HG03135 (cell line): ENCODE data around the gene CYP2J2.
"Not testable (repeated sequence)": the region's sequence is repeated elsewhere in the genome, so short reads cannot be mapped to it uniquely, and the experiment has no call there.

ENCODE experiments used
- ATAC-seq: cut with Tn5 transposase; IDR thresholded peaks from one replicate; pipeline ENCODE4 v1.9.1; 2021; ENCODE audit warnings: mild to moderate bottlenecking, moderate library complexity; ENCODE audit not compliant: unreplicated experiment

The CYP2J2 gene, protein sequence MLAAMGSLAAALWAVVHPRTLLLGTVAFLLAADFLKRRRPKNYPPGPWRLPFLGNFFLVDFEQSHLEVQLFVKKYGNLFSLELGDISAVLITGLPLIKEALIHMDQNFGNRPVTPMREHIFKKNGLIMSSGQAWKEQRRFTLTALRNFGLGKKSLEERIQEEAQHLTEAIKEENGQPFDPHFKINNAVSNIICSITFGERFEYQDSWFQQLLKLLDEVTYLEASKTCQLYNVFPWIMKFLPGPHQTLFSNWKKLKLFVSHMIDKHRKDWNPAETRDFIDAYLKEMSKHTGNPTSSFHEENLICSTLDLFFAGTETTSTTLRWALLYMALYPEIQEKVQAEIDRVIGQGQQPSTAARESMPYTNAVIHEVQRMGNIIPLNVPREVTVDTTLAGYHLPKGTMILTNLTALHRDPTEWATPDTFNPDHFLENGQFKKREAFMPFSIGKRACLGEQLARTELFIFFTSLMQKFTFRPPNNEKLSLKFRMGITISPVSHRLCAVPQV

DNA sequence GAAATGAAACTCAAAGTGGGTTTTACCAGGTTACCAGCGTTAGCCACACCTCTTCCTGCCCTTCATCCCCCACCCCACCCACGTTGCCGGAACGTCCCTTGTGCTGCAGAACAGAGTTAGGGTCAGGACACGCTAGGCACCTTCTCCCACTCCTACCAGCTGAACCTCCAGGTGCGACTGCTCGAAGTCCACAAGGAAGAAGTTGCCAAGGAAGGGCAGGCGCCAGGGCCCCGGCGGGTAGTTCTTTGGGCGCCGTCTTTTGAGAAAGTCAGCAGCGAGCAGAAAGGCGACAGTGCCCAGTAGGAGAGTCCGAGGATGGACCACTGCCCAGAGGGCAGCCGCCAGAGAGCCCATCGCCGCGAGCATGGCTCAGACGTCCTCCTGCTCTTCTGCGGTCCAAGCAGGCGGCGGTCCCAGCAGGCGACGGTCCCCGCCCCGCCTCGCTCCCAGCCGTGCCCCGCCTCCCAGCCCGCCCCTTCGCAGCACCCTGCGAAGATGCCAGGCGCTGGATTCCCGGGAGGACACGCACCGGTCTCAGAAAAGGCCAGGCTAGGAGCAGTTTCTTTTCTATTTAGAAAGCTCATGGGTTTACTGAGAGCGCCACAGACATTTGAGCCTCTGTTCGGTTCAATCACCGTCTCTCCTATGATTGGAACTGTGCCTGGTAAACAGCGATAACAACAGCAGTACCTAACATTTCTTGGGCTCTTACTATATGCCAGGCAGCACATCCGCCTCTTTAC is at the start of gene CYP2J2:
Gene CYP2J2, minus strand, starts transcription at position 393 of the 743 bp plus-strand sequence. Its CDS starts 27 bp downstream, at position 366.
- no peak for ATAC-seq

DNA sequence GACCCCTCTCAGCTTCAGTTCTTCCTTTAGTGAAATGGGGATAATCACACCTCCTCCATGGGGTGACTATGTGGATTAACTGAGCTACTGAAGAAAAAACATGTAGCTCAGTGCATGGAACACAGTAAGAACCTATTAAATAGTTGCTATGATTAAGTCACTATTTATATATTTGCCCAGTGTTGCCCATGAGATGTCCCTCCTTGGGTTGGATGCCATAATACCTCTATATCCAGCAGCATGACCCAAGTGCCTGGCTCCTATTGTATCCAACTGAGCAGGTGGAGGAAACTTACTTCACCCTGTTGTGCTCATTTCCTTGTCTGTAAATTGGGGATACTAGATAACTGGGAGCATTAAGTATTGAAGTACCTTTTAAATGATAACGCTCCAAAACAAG is 47.1 kb upstream of the CYP2J2 start:
- ATAC-seq = no peak

DNA sequence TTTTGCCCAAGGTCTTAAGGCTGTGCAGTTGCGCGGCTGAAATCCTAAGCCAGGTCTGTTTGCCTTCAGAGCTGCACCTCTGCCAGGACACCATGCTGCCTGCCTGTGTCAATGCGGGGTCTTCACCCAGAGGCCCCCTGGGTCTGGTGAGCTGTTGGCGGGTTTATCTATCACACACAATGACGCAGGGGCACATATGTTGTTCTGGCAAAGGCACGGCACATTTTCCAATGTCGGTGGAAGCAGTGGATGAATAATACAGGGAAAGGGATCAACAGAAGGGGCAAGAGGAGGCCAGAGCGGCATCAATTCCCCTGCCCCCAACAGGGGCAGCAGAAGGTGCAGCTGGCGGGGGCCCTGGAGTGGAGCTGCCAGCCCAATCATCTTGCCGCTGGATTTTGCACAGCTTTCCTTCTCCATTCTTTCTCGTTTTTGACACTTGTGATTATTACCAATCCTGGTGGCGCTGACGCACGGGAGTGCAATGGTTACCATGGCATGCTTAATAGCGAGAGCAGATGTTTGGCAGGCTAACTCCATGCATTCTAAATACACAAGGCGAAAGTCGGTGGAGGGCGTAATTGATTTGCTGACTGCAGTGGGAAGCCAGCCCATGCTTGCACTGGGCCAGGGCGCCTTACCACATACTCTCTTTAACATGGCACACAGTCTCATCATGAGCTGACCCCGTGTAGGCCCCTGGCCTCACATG is 45.8 kb upstream of the CYP2J2 start:
- no peak for ATAC-seq

DNA sequence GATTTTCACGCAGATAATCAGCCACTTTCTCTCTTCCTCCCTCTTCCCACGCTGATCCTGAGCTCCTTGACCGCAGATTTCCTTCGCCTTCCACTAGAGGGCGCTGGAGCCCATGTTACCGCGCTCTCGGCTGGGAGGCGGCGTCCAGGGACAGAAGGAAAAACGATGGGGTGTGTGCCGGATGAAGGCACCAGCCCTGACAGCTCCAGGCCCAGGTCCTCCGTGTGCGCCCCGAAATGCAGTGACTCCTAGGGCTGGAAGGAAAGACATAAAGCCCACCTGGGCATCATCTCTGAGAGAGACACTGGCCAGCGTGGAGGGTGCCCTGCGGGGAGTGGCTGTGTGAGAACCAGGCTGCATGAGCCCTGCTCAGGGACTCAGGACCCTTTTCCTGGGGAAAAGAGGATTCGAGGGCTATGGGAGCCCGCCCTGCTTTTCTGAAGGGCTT is 44.9 kb upstream of the CYP2J2 start:
- ATAC-seq = peak; percentile 73

DNA sequence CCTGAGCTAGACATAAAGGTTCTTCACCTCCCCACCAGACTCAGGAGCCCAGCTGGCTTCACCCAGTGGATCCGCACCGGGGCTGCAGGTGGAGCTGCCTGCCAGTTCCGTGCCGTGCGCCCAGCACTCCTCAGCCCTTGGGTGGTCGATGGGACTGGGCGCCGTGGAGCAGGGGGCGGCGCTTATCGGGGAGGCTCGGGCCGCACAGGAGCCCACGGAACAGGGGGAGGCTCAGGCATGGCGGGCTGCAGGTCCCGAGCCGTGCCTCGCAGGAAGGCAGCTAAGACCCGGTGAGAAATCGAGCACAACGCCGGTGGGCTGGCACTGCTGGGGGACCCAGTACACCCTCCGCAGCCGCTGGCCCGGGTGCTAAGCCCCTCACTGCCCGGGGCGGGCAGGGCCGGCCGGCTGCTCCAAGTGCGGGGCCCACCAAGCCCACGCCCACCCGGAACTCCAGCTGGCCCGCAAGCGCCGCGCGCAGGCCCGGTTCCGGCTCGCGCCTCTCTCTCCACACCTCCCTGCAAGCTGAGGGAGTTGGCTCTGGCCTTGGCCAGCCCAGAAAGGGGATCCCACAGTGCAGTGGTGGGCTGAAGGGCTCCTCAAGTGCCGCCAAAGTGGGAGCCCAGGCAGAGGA is 43.1 kb upstream of the CYP2J2 start:
- ATAC-seq = not testable (repeated sequence)

DNA sequence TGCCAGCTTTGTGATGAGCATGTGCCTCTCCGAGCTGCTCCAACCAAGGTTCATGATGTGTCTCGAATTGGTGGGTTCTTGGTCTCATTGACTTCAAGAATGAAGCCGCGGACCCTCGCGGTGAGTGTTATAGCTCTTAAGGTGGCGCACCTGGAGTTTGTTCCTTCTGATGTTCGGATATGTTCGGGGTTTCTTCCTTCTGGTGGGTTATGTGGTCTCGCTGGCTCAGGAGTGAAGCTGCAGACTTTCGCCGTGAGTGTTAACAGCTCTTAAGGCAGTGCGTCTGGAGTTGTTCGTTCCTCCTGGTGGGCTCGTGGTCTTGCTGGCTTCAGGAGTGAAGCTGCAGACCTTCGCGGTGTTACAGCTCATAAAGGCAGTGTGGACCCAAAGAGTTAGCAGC is 42.2 kb upstream of the CYP2J2 start:
- not testable (repeated sequence) for ATAC-seq

DNA sequence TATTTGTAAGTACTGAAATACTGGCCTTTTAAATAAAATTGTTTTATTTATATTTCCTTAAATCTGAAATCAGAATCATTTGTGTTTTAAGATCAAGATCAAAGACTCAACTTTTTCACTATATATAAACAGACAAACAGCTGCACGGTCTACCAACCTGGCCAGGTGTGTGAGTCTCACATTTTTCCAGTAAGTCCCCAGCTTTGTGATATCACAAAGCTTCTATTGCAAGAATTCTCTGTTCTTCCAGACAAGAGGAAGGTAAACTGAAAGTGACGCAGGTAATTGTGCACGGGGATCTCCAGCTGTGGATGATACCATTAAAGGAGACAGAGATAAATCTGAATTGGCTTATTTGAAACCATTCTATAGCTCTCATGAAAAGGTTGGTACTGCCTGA is 41.2 kb upstream of the CYP2J2 start:
- no peak for ATAC-seq

DNA sequence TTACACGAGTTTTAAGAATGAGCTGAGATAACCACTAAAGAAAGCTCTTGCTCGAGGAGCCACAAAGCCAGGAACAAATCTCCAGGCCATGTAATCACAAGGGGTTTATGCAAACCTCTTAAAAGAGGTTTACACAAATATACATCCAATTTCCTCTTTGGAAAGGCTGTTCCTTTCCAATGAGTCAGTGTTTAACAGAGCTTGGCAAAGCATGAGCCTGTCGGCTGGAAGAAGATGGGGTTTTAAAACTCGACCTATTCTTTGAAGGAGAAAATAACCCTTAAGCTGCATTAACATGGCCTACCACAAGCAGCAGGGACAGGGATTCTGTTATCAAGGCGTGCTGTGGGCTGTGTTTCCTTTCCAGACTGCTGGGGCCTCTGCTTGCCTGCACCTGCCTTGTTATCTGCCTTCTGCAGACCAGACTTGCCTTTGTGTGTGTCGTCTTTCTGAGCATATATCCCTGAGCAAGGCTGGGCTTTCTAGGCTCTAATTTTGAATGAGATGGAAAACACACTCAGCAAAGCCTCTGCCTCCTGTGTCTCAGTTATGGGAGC is 40.6 kb upstream of the CYP2J2 start:
- ATAC-seq = no peak

DNA sequence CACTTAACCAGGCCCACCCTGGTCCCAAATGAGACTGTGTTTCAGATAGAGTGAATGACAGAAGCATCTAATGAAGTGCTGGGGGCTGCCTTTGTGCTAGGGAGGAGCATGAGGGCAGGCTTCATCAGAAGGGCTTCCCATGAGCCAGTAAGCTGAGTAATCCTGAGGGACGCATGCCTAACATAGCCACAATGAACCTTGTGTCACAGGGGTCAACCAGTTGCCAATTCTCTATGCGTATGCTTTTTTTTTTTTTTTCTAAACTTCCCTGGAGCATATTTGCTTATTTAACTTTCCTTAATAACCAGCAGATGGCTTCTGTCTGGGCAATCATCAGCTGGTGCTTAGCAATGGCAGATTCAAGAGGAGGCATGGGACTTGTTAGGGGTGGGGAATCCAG is 25.5 kb upstream of the CYP2J2 start:
- no peak for ATAC-seq

DNA sequence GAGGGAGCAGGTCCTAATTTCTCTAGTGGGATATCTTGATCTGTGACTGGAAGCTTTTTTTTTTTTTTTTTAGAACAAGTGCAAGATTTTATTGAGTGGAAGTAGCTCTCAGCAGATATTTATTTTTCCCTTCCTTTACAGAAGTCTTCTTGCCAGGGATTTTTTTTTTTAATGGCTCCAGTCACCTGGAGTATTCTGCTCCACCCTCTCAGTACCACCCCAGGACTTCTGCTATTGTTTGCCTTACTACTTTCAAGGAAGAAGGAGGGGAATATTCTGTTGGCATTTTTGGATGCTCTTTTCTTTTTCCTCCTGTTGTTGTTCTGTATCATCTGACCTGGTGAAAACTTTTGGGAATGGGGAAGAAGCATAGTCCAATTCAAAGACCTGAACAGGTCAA is 23.1 kb upstream of the CYP2J2 start:
- no peak for ATAC-seq

DNA sequence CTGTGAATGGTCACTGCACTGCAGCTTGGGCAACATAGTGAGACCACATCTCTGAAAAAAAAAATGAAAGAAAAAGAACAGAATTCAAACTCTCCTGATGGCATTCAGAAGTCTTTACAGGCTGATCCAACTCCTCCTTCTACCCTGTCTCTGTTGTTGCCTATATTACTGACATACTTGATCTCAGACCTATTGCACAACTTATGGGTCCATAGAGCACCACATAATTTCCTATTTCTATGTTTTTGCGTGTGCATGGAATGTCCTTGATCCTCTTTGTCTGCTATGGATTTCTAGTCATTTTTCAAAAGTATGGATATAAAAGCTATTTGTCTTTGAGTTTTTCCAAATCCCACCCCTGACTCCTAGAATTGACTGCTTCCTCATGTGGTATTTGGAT is 22.4 kb upstream of the CYP2J2 start:
- ATAC-seq = no peak

DNA sequence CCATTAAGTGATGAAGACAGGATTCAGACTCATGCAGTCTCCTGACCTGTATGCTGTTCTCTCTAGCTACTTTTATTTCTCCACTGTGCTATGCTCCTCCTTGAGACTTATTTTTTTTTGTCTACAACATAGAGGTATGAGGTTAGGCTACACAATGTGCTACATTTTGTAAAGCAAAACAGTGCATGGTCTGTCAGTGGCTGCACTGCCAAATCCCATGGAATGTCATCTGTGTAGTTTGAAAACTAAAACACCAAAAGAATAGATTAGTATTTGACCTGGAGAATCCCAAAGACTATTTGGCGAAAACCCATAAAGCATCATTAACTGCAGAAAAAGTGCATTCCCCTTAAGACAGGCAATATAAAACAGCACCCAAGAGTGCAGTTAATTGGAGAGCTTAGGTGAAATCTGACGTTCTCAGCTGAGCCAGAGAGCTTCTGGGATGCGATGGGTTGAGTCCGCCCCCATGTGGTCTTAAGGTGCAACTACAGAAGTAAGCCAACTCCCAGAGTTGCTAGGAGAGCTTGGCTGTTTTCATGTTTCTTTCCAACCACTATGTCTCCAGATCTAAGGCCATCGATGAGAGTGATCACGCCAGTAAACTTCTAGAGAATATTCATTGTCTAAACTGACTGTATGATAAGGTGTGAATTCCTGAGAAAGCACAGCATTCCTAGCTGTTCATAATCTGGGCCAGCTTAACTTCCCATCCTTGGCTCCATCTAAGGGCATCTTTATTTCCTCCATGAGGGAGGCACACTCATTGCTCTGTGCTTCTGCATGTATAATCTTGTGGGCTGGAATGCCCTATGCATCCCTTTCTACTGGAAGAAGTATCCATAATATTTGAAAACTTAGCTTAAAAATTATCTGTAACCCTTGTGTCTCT is 20.7 kb upstream of the CYP2J2 start:
- peak; percentile 88 for ATAC-seq

DNA sequence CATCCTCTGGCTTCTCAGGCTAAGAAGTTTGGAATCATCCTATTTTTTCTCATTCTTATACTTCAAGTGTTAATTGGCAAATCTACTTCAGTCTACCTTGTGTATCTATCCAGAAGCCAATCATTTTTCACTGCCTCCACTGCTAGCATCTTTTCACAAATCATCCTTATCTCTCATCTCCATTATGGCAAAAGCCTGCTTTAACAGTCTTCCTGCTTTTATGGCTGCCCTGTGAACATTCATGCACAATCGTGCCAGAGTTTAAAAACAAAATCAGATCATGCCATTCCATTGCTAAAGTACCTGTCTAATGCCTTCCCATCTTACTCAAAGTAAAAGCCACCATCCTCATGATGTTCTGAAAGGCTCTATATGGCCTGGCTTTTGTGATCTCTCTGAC is 19.2 kb upstream of the CYP2J2 start:
- no peak for ATAC-seq

DNA sequence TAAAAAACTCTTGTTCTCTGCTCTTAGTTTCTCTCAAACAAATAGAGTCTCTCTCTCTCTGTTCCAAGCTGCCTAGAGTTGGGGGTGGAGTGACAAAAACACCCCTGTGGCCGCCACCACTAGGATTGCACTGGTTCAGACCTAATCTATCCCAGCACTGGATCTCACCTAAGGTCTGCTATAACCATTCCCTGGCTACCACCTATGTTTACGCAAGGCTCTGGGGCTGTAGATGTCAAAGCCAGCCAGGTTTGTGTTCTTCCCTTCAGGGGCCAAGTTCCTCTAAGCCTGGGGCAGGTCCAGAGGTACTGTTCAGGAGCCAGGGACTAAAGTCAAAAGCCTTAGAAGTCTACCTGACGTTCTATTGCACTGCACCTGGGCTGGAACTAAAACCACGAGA is 12.8 kb upstream of the CYP2J2 start:
- ATAC-seq = no peak

DNA sequence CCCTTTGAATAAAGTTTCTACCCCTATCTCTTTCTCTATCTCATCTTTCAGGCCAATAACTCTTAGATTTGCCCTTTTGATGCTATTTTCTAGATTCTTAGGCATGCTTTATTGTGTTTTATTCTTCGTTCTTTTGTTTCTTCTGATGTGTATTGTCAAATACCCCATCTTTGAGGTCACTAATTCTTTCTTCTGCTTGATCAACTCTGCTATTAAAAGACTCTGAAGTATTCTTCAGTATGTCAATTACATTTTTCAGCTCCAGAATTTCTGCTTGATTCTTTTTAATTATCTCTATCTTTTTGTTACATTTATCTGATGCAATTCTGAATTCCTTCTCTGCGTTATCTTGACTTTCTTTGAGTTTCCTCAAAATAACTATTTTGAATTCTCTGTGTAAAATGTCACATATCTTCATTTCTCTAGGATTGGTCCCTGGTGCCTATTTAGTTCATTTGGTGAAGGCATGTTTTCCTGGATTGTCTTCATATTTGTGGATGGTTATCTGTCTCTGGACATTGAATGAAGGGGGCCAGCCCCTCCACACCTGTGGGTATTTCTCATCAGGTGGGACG is 11.2 kb upstream of the CYP2J2 start:
- ATAC-seq = no peak

DNA sequence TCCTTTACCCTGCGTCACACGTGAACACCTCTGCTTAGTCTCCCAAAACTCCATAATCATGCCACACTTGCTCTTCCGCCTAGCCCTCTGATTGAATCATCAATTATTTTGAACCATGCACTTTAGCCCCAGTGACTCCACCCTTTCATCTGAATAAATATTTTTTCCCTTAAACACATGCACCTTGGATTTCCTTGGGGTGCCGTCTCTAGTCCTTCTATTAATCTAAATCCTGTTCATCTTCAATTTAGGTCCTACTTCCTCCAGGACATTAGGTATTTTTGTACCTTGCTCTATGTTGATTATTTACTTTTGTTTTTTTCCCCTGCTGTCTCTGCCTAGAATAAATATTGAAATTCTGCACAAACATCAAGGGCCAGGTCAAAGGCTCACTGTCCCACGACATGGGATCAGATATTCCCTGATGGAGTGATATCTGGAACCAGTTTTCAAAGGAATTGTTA is 9.8 kb upstream of the CYP2J2 start:
- ATAC-seq = no peak

DNA sequence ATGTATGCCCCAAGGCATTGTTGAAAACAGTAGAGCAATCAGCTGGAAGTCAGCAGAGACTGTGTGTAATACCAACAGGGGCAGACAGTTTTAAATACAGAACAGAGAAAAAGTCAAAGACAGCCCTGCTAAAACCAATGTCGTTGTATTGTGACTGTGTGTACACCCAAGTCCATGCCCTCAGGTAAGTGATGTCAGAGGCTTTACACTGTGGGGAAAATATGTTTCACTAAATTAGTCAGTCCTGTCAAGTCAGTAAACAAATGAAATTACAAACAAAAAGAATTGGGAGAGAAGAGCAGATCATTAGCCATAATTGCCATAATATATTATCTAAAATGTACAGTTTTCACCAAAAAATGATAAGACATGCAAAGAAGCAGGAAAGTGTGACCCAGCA is 2.4 kb upstream of the CYP2J2 start:
- ATAC-seq = no peak

DNA sequence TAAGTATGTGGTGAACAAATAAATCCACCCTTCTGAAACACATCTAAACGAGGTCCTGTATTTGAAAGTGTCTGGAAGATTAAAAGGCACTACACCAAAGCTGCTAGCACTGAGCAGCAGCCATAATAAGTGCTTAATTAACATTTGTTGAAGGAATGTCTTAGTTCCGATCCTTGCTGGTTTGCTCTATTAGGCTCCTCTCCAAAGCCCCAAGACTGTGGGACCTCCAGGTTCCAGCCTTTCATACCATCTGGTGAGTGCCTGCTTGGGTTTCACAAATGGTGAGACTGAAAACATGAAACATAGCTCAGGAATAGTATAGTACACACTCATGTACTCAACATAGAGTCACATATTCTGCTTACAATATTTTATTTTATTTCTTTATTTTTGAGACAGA is 640 bp upstream of the CYP2J2 start:
- ATAC-seq = no peak

DNA sequence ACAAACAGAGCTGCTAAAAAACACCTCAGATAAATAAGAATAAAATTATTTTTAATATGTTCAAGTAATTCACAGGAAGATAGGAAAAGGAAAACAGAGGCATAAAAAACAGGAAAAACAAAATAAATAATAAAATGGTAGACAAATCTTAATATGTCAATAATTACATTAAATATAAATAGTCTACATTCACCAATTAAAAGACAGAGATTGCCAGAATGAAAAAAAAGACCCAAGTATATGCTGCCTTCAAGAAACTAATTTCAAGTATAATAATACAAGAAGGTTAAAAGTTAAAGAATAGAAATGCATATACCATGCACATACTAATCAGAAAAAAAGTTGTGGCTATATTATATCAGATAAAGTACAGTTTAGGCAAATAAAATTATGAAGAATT is 1.9 kb downstream of the CYP2J2 start:
- no peak for ATAC-seq
